Measurements from ENCODE around the gene ATP1B4.
"Not testable (repeated sequence)": the region's sequence is repeated elsewhere in the genome, so short reads cannot be mapped to it uniquely, and the experiment has no call there.

ATP1B4 gene

DNA sequence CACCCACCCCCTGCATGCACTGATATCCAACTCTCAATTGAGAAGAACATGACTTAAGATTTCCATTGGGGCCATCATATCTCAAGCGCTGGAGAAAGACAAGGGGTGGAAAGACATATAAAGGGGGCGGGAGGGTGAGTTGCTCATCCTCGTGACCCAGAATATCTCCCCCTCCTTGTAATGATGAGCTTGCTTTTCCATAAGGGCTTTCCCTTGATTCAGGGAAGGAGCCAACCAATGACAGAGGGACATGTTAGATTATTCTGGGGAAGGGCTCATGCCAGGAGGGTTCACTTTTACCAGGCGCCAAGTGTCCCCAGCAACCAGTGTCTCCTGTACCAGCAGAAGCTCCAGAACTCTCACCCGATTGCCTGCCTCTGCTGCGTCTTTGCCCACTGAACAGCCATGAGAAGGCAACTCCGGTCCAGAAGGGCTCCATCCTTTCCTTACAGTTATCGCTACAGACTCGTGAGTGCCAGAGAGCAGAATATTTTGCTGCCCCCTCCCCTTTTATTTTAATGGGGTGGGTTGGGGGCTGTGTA is at the start of gene ATP1B4:
Gene ATP1B4 (plus strand): TSS at position 326 of the 542 bp plus-strand sequence. CDS start 80 bp downstream, at position 406.
- no peak for DNase-seq (ENCODE audit: low read depth)

DNA sequence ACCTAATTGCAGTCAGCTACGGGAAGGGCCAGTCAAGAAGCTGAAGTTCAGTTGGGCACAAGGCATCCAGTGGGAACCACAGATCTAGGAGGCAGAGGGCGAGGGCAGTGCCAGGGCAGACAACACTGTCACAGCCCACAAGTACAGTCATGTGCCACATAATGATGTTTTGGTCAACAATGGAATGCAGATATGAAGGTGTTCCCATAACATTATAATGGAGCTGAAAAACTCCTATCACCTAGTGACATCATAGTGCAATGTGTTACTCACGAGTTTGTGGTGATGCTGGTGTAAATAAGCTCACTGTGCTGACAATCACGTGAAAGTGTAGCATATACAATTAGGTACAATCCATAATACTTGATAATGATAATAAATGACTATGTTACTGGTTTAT is 46.1 kb upstream of the ATP1B4 start:
- no peak for DNase-seq (ENCODE audit: low read depth)

DNA sequence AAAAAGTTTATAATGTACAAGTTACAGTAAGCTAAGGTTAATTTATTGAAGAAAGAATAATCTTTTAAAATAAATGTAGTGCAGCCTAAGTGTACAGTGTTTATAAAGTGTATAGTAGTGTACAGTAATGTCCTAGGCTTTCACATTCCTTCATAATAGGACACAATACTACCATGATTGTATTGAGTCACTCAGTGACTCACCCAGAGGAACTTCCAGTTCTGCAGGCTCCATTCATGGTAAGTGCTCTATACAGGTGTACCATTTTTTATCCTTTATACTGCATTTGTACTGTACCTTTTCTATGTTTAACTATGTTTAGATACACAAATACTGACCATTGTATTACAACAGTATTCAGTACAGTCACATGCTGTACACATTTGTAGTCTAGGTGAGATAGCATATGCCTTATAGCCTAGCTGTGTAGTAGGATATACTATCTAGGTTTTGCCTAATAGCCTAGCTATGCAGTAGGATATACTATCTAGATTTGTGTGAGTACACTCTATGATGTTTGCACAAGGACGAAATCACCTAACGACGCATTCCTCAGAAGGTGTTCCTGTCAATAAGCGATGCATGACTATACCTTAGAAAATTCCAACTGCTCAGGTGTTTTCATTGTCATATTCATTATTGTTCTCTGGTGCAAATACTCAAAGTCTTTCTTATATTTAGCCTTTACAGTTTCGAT is 45.2 kb upstream of the ATP1B4 start:
- DNase-seq (ENCODE audit: low read depth) = no peak

DNA sequence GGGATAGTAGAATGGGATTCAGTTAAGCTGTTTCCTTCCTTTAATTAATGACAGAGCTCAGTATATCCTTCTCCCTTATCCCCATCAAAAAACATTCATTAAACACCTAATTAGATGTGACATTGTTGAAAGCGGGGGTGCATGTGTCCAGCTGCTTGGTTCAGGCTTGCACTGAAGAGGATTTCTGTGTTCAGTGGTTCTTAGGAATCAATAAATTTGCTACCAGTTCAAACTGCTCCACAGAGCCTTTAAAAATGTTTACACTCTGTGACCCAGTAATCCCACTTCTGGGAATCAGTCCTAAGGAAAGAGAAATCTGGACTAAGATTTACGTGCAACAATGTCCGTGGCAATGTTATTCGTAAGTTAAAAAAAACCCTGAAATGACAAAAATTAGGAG is 43.5 kb upstream of the ATP1B4 start:
- no peak for DNase-seq (ENCODE audit: low read depth)

DNA sequence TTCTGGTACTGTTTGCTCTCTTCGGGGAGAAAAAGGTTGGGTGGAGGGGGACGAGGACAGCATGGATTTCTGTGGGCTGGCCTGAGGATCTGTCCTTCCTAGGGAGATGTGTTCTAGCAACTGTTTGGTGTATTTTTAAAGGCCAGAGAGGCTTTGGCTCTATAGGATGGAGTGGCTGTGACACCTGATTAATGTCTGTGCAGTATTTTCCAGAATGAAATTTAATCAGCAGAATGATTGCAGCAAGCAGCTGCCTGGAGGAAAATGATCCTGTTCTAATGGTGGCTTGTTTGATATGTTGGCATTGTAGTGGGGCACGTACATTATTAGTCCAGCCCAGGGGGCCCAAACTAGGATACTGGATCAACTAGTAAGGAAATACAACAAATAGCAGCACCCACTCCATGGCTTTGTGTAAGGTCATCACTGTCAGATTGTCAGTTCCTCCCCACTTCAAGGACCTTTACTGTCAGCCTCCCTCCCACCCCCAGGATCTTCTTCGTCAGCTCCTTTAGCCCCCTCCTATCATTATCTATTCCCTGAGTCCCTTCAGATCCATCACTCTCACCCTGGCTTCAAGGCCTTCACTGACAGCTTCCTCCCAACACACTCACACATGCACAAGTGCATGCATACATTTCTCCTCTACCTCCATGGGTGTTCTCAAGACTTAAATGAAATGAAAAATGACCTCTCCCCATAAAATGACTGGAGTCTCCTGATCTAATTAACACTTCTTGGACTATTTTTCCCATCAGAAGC is 40.2 kb upstream of the ATP1B4 start:
- no peak for DNase-seq (ENCODE audit: low read depth)

DNA sequence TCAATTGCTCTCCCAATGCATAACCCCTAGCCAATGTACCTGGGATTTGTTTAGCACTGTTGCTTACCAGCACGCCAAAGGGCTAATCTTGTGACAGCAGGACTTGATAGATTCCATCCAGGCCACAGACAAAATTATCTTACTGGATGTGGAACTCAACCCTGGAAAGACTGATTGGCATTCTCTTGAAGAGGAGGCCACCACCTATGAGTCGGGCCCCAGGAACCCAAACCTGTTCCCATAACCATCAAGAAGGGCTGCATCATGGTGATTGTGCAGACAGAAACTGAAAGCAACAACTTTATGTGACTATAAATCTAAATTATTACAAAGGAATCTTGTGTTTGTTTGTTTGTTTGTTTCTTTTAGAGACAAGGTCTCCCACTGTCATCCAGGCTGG is 30.8 kb upstream of the ATP1B4 start:
- DNase-seq (ENCODE audit: low read depth) = no peak

DNA sequence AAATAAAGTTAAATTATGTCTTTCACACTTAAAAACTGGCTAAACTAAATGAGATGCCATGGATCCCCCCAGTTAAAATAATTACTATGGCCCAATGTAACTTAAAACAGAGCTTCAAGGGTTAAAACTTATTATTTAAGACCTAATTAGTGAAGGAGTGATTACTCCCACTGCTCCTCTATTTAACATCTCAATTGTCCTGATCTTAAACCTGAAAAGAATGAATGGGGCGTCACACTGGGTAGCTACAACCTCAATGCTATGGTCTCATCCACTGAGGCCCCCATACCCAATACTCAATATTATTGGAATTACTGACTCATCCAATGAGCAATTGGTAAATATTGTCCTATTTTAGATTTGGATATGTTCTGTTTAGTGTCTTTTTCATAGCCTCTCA is 29.5 kb upstream of the ATP1B4 start:
- no peak for DNase-seq (ENCODE audit: low read depth)

DNA sequence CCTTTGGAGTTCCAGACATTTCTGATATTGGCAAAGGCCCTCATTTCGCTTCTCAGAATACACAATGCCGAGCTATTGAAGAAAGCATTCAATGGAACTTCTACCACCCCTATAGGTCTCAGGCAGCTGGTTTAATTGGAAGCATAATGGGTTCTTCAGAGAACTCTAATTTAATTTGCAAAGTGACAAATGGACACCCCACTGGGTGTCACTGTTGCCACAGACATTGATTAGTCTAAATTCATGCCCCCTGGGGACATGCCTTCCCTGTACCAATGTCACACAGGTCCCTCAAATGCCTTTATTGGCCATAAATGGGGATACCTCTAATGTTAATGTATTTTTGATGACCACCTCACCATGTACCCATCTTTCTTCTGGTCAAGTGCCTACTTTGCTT is 27.7 kb upstream of the ATP1B4 start:
- no peak for DNase-seq (ENCODE audit: low read depth)

DNA sequence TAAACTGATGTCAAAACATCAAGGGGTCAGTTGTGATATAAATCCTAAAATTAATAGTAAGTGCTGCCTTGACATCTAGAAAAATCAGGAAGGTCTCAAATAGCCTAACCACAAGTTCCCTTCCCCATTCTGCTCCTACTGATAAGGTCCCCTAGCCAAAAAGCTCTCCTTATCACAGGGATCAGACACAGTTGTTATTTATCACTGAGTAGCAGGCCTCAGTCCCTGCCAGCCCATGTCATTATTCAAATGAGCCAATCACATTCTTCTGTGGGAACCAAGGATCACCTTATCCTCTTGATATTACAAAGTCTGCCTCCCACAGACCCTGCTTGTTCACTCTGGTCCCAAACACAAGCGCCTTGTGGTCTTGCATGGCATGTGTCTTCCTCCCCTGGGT is 27.3 kb upstream of the ATP1B4 start:
- no peak for DNase-seq (ENCODE audit: low read depth)

DNA sequence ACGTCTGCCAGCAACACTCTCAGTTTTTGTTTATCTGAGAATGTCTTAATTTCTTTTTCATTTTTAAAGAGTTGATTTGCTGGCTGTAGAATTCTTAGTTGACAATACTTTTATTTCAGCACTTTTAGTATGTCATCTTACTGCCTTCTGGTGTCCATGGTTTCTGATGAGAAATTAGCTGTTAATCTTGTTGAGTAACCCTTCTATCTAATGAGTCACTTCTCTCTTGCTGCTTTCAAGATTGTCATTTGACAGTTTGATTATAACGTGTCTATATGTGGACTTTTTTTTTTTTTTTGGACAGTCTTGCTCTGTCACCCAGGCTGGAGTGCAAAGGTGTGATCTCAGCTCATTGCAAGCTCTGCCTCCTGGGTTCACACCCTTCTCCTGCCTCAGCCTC is 26.6 kb upstream of the ATP1B4 start:
- no peak for DNase-seq (ENCODE audit: low read depth)

DNA sequence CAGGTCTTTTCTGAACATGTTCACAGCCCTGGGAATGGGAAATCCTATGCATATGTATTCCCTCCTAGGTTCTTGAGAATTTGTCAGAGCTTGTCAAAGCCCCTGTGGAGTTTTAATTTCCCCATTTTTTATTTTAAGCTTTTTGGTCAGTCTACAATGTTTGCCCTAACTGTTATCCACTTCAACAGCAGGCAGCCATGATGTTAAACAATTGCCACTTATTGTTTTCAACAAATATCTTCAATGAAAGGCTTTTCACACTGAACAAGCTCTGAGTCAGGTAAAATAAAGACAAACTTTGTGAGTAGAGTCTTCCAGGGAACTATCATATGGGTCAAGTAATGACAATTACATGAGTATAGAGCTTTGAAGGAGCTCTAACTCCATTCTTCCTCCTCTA is 25.0 kb upstream of the ATP1B4 start:
- no peak for DNase-seq (ENCODE audit: low read depth)

DNA sequence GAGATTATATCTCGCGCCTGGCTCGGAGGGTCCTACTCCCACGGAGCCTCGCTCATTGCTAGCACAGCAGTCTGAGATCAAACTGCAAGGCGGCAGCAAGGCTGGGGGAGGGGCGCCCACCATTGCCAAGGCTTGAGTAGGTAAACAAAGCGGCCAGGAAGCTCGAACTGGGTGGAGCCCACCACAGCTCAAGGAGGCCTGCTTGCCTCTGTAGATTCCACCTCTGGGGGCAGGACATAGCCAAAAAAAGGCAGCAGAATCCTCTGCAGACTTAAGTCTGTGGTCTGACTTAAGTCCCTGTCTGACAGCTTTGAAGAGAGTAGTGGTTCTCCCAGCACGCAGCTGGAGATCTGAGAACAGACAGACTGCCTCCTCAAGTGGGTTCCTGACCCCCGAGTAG is 17.3 kb upstream of the ATP1B4 start:
- not testable (repeated sequence) for DNase-seq (ENCODE audit: low read depth)

DNA sequence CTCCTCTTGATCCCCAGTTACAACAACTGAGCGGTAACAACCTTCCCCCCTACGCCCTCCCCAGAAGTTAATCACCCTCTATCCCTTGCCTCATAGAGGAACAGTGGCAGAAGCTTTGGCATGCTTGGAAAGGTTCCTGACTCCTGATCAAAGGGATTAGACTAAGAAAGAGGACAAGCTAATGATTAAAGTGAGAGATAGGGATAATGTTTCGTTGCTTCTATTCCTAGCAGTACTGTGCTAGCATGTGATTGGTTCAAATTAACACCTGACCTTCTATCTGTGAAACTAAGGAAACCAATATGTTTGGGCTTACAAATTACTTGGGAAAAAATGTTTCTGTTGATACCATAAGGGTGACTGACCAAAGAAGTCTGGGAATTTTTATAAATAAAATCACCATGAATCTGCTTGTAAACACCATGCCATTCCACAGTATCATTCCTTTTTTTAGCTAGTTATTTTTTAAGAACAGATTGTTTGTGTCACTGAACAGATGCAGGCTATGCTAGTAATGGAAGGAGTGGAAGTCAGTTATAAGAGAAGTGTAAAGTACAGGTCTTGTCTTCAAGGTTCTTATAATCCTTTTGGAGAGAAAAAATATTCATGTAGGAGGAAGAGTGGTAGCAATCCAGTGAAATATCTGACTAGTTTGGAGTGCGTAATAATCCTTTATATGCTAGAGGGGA is 11.3 kb upstream of the ATP1B4 start:
- DNase-seq (ENCODE audit: low read depth) = no peak

DNA sequence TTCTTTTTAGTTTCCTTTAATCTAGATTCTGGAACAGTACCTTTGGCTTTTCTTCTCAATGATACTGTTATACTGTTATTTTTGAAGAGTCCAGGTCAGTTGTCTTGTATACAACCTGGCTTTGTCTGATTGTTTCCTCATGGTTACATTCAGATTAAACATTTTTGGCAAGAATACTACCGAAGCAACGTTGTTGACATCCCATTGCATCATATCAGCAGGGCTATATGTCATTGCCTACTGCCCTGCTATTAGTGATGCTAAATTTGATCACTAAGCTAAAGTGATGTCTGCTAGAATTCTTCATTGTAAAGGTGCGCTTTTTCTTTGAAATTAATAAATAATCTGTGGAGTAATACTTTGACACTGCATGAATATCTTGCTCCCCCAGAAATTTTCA is 5.8 kb upstream of the ATP1B4 start:
- no peak for DNase-seq (ENCODE audit: low read depth)

DNA sequence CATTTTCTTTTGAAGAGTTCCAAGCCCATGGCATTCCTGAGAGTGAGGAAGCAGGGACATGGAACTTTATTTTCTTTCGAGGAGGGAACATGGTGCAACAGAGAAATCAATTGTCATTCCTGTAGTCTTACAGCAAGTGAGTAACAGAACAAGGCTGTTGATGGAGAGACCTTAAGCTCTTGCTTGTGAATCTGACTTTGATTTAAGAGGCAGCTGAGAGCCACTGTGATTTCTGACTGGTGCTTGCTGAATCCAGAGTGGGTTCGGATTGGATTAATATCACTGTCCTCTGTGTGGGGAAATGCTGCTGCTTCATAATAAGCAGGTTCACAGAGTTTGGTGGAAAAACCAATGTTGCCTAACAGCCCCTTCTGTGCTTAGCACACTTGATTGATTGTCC is 4.7 kb upstream of the ATP1B4 start:
- no peak for DNase-seq (ENCODE audit: low read depth)

DNA sequence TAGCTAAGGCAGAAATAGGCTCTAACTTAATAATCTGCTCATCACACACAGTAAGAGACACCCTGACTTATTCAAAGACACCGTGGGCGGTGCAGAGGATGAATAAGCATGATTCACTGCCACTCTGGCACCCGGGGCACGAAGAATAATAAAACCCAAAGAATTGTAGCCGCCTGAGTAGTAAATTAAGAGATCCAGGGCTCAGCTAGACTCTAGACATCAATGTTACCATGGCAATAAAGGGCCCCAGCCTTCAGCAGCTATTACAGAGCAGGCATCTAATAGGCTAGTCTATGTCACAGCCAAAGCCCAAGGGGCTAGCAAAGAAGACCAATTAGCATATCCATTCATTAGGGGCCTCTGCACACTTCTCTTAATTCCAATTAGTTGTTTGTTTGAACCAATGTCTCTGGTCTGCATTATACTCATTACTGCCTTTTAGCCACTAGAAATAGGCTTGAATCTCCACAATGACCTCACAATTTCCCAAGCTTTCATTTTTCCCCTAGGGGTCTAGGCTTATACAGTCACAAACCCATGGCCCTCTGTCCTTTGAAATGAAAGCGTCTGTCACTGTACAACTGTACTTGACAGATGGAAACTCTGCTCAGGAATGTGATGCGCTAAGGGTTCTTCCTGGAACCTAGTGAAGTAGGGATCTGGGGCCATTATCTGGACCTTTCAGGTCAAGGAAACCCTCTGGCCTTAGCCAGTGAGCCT is 3.0 kb upstream of the ATP1B4 start:
- DNase-seq (ENCODE audit: low read depth) = peak; percentile 23

DNA sequence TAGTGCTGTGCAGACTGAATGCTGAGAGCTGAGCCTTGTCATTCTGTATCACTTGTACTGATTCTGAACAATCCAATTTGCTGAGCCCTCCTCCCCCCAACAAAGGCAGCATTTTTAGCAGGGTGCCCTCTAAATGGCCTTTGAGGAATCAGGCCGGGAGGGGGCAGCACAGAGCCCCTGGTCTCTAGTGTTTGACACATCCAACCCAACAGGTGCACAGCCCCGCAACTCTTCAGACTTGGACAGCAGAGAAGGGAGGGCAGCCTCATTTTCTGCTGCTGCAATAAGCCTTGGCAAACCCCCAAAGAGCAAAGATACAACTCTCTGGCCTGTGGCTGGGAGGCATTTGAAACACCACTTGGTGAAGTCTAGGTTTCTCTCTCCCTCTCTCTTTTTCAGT is 3.4 kb downstream of the ATP1B4 start:
- DNase-seq (ENCODE audit: low read depth) = peak; percentile 12

DNA sequence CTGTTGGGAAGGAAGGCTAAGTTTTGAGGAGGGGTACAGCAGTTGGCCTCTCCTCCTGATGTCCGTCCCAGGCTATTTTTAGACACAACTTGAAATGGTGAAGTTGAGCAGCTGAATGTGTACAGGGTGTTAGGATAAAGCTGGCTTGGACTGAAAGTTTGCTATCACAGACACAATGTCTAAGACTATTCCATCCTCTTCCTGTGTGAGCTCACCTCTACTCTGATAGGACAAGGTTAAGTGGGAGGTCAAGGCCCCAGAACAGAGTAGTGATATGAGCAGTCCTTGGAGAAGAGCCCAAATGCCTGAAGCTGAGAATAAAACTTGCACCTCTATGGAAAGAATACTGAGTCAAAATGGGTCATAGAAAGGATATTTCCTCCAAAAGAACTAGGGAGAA is 4.1 kb downstream of the ATP1B4 start:
- no peak for DNase-seq (ENCODE audit: low read depth)

DNA sequence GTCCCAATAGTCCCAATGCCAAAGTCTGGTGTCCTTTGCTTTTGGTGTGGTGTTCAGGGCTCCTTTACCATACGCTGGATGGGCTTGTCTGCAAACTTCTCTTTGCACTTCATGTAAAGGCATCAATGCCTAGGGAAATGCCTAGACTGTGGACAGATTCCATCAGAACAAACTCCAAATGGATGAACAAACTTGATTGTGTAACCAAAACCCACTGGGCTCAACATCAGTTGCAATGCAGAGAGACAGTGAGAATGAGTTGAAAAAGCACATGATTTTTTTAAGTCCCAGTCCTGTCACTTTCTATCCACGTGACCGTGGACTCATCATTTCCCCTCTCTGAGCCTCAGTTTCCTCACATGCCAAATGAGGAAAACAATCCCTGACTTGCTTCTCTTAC is 4.9 kb downstream of the ATP1B4 start:
- no peak for DNase-seq (ENCODE audit: low read depth)

DNA sequence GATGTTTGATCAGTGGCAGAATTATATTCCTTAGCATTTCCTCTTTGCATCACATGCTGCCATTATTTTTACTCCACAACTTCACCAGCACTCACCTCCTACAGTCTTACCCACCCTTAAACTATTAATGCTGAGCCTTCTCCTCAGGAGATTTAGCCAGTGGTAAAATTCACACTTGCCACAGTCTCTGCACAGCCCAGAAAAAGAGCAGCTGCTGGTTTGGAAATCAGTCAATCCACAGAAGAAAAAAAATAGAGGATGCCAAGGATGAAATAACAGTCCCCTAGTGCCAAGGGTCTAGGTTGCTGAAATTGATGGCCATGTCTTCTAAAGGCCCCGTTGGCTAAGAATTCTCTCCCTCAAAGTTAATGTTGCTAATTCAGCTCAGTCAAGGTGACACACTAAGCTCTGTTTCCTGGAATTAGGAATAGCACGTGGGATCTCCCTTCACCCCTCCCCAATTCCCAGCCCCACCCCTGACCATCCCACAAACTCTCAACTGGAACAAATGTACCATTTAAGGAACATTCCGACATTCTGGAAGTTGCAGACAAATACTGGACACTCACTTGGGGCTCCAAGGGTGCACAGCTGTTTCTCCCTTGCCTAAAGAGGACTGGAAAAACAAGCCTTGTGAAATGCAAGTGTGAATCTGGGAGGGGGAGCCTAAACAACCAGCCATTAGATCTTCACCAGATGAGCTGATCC is 5.7 kb downstream of the ATP1B4 start:
- no peak for DNase-seq (ENCODE audit: low read depth)

DNA sequence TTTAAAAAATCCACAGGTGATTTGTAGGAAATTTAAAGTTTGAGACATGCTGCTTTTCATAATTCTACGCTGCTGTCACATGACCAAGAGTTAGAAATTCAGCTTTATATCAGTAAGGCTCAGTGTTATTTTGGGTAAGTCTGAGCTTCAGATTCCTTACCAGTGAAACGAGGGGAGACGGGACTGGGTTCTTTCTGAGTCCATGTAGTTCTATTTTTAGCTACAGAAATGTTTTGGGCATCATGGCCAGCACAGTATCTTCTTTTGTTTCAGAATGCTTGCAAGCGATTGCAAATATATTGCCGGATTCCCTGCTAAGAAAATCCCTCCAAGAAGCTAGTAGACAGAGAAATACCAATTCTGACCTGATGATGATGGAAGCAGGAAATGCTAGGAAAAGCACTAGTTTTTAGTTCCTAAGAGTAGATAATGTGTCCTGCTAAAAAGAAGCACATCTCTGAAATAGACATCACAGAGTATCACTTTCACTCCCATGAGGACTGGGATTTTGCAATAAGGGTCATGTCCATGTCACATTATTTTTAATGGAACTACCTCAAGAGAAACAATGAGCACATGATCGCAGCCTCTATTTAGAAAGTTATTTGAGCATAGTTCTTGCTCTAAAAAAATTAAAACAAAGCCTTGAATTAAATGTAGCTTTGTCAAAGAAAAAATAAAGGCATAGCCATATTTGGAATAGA is 10.9 kb downstream of the ATP1B4 start:
- DNase-seq (ENCODE audit: low read depth) = no peak

Data from stimulated activated CD4-positive, alpha-beta T cell treated with anti-CD3 and anti-CD28 coated beads, Interleukin-2, amount 100 ng/mL, for 4 hours (primary cell).